SK-N-SH treated with all-trans-retinoic acid at 6 μM for 48 hours (cell line): ENCODE data around the gene PRR33.

ENCODE experiments used
- ISL1 ChIP-seq: fragments of 250-450 bp; sonication (Bioruptor Pico); IDR thresholded peaks from 2 replicates; pipeline ENCODE4 v2.1.2; 2022; ENCODE audit warnings: mild to moderate bottlenecking, moderate library complexity
- ZFP3 ChIP-seq: fragments of 250-450 bp; sonication (Bioruptor Pico); IDR thresholded peaks from 2 replicates; pipeline ENCODE4 v1.5.0; 2020; ENCODE audit warnings: mild to moderate bottlenecking, moderate library complexity

GRCh38 chr11:1842149-1843097, 49.3 kb downstream of the PRR33 start:
- TF ChIP-seq ZFP3 (no peak), ISL1 (CRISPR knock-in tag) (no peak)
